GM20000 (cell line): ENCODE results near the gene CDC25A.

ENCODE experiments used
- DNase-seq: peaks from one replicate; pipeline ENCODE4 v3.0.0; 2012; ENCODE audit warnings: low spot score
- CTCF ChIP-seq: IDR thresholded peaks from 2 replicates; pipeline ENCODE4 v1.5.1; 2012; ENCODE audit warnings: mild to moderate bottlenecking, control low read depth; ENCODE audit errors: extremely low read depth, missing control alignments

CDC25A gene

GRCh38 chr3:48118928-48119327 is 69.3 kb downstream of the CDC25A start:
- TF ChIP-seq CTCF, result no peak
- DNase-seq, result no peak

GRCh38 chr3:48118322-48118721 is 69.9 kb downstream of the CDC25A start:
- DNase-seq, result no peak
- TF ChIP-seq CTCF, result no peak

GRCh38 chr3:48112813-48113212 is 75.4 kb downstream of the CDC25A start:
- no peak for TF ChIP-seq CTCF
- no peak for DNase-seq

- peak; percentile 72 for DNase-seq
Observed at GRCh38 chr3:48112108-48112791, 76.0 kb downstream of the CDC25A start.

- DNase-seq, result no peak
- no peak for TF ChIP-seq CTCF
Observed at GRCh38 chr3:48110463-48110862, 77.8 kb downstream of the CDC25A start.

- DNase-seq, result no peak
- TF ChIP-seq CTCF, result no peak
Observed at GRCh38 chr3:48107227-48107626, 81.0 kb downstream of the CDC25A start.
